Right atrium auricular region (tissue), 2 donors: Measurements from ENCODE around the gene THSD7A. TPM values are rescaled to one million over a fixed set of nuclear protein-coding genes. Genes with fewer than 3 reads are reported as not detected.

Experiments used
- DNase-seq: peaks from one replicate; pipeline ENCODE4 v3.0.0-alpha.2; 2019; ENCODE audit warnings: low spot score
- H3K27ac ChIP-seq, 2 donors: fragments of 200-600 bp; sonication (generic); 1 replicate in 1 of 2; 2 replicates in 1 of 2; pipeline ENCODE4 v1.5.1; 2016 to 2019
- H3K27me3 ChIP-seq, 2 donors: fragments of 200-600 bp; sonication (generic); one replicate each; pipeline versions ENCODE4 v1.5.1 to v1.6.0; 2017 to 2019
- H3K36me3 ChIP-seq: fragments of 200-600 bp; sonication (generic); one replicate; pipeline ENCODE4 v1.5.1; 2016
- H3K4me1 ChIP-seq, 2 donors: fragments of 200-600 bp; sonication (generic); one replicate each; pipeline versions ENCODE4 v1.5.1 to v1.6.0; 2017 to 2019
- H3K4me3 ChIP-seq, 2 donors: fragments of 200-600 bp; sonication (generic); 1 replicate in 1 of 2; 2 replicates in 1 of 2; pipeline ENCODE4 v1.5.1; 2017 to 2019; ENCODE audit warnings: mild to moderate bottlenecking in 1 of 2, moderate library complexity in 1 of 2
- H3K9me3 ChIP-seq, 2 donors: fragments of 200-600 bp; sonication (generic); one replicate each; pipeline ENCODE4 v1.5.1; 2019
- CTCF ChIP-seq, 2 donors: fragments of 200-600 bp; sonication (generic); IDR thresholded peaks; one replicate each; pipeline ENCODE4 v1.5.1; 2019; ENCODE audit warnings: antibody characterized with exemption in 2 of 2
- total RNA-seq, 2 donors: library from RNA; depleted of rRNA; stranded (reverse); fragments of >200 nt; gene quantifications; one replicate each; pipeline ENCODE4 v1.1.0, GENCODE V29; 2016

THSD7A gene
- total RNA-seq, 2 donors from 2014 or later: 0.85 to 2.9 TPM

- Histone ChIP-seq H3K4me1 (peaks cover 0 to 3% of the 10 kb centered on the region in 2 donors), H3K36me3 (no peaks in the 10 kb centered on the region), H3K9me3 (no peaks in the 10 kb centered on the region), H3K27me3 (no peaks in the 10 kb centered on the region), H3K27ac (no peak overlapping the region), H3K4me3 (no peak overlapping the region)
- DNase-seq: no peak
- no peak for TF ChIP-seq CTCF (IDR thresholded peaks at IDR 0.05)
Measured at GRCh38 chr7:11703829-11704228, 128.2 kb downstream of the THSD7A start.

- H3K27ac ChIP-seq: no peak overlapping the region
- no peaks in the 10 kb centered on the region for H3K36me3 ChIP-seq
- no peak for DNase-seq
- H3K4me3 ChIP-seq: no peak overlapping the region
- H3K9me3 ChIP-seq: no peaks in the 10 kb centered on the region
- peaks cover 0 to 3% of the 10 kb centered on the region in 2 donors for H3K4me1 ChIP-seq
- TF ChIP-seq CTCF (IDR thresholded peaks at IDR 0.05): no peak
- no peaks in the 10 kb centered on the region for H3K27me3 ChIP-seq
Measured at GRCh38 chr7:11702938-11703337, 129.1 kb downstream of the THSD7A start.

- H3K4me3 ChIP-seq: no peak overlapping the region
- no peak overlapping the region for H3K27ac ChIP-seq
- no peaks in the 10 kb centered on the region for H3K36me3 ChIP-seq
- no peak for DNase-seq
- H3K4me1 ChIP-seq: no peaks in the 10 kb centered on the region
- no peaks in the 10 kb centered on the region for H3K9me3 ChIP-seq
- TF ChIP-seq CTCF (IDR thresholded peaks at IDR 0.05): no peak
- H3K27me3 ChIP-seq: no peaks in the 10 kb centered on the region
Measured at GRCh38 chr7:11701829-11702560, 130.0 kb downstream of the THSD7A start.

- Histone ChIP-seq H3K4me1 (no peaks in the 10 kb centered on the region), H3K27ac (no peak overlapping the region), H3K4me3 (no peak overlapping the region), H3K36me3 (no peaks in the 10 kb centered on the region), H3K27me3 (no peaks in the 10 kb centered on the region), H3K9me3 (no peaks in the 10 kb centered on the region)
- DNase-seq: no peak
- no peak for TF ChIP-seq CTCF (IDR thresholded peaks at IDR 0.05)
Measured at GRCh38 chr7:11699666-11700065, 132.3 kb downstream of the THSD7A start.

GRCh38 chr7:11698384-11698871 is 133.6 kb downstream of the THSD7A start:
- Histone ChIP-seq H3K27me3 (no peaks in the 10 kb centered on the region), H3K9me3 (no peaks in the 10 kb centered on the region), H3K36me3 (no peaks in the 10 kb centered on the region), H3K27ac (no peak overlapping the region), H3K4me3 (no peak overlapping the region), H3K4me1 (no peaks in the 10 kb centered on the region)
- TF ChIP-seq CTCF (IDR thresholded peaks at IDR 0.05): no peak
- no peak for DNase-seq

GRCh38 chr7:11690395-11690794 is 141.6 kb downstream of the THSD7A start:
- Histone ChIP-seq H3K4me3 (no peak overlapping the region), H3K27ac (no peak overlapping the region), H3K4me1 (no peaks in the 10 kb centered on the region), H3K9me3 (peaks cover 6 to 7% of the 10 kb centered on the region in 2 donors), H3K27me3 (no peaks in the 10 kb centered on the region), H3K36me3 (no peaks in the 10 kb centered on the region)
- no peak for DNase-seq
- no peak for TF ChIP-seq CTCF (IDR thresholded peaks at IDR 0.05)
